Activated naive CD8-positive, alpha-beta T cell treated with anti-CD3 and anti-CD28 coated beads, Interleukin-2, amount 50 U/mL, for 24 hours (primary cell): ENCODE measurements around the gene ALDH18A1.

Source experiments
- ATAC-seq: fragments of 150-1000 bp; cut with Tn5 transposase; one replicate; pipeline ENCODE4 v1.10.0; 2021
- DNase-seq: peaks from one replicate; pipeline ENCODE4 v3.0.0; 2021
- H3K27ac Mint-ChIP-seq: one replicate; pipeline ENCODE4 v1.8.0; 2021; ENCODE audit warnings: mild to moderate bottlenecking, mixed read lengths
- H3K27me3 Mint-ChIP-seq: one replicate; pipeline ENCODE4 v1.8.0; 2021; ENCODE audit warnings: mixed read lengths
- H3K36me3 Mint-ChIP-seq: one replicate; pipeline ENCODE4 v1.8.0; 2021; ENCODE audit warnings: low read depth, mixed read lengths
- H3K4me1 Mint-ChIP-seq: one replicate; pipeline ENCODE4 v1.8.0; 2021; ENCODE audit warnings: mixed read lengths
- H3K4me3 Mint-ChIP-seq: one replicate; pipeline ENCODE4 v1.8.0; 2021; ENCODE audit warnings: mild to moderate bottlenecking, moderate library complexity, mixed read lengths
- H3K9me3 Mint-ChIP-seq: one replicate; pipeline ENCODE4 v1.8.0; 2021; ENCODE audit warnings: mixed read lengths

Gene ALDH18A1

GRCh38 chr10:95560278-95561176, 96.0 kb downstream of the ALDH18A1 start:
- ATAC-seq (peak; percentile 17), DNase-seq (peak; percentile 26)
- peaks cover 13% of the 10 kb centered on the region for H3K27me3 Mint-ChIP-seq
- peak overlapping the region; percentile 93 for H3K4me3 Mint-ChIP-seq
- H3K4me1 Mint-ChIP-seq, result peaks cover 7% of the 10 kb centered on the region
- H3K36me3 Mint-ChIP-seq, result no peaks in the 10 kb centered on the region
- peak overlapping the region; percentile 34 for H3K27ac Mint-ChIP-seq
- H3K9me3 Mint-ChIP-seq, result no peaks in the 10 kb centered on the region

GRCh38 chr10:95559896-95560277, 96.6 kb downstream of the ALDH18A1 start:
- Mint-ChIP-seq H3K9me3 (no peaks in the 10 kb centered on the region), H3K4me1 (peaks cover 7% of the 10 kb centered on the region), H3K4me3 (peak overlapping the region; percentile 93), H3K27me3 (peaks cover 13% of the 10 kb centered on the region), H3K27ac (no peak overlapping the region), H3K36me3 (no peaks in the 10 kb centered on the region)
- ATAC-seq (no peak), DNase-seq (no peak)

GRCh38 chr10:95559471-95559870, 97.0 kb downstream of the ALDH18A1 start:
- DNase-seq, result no peak
- Mint-ChIP-seq H3K27me3 (peaks cover 13% of the 10 kb centered on the region), H3K4me1 (peaks cover 7% of the 10 kb centered on the region), H3K36me3 (no peaks in the 10 kb centered on the region), H3K4me3 (peak overlapping the region; percentile 93), H3K9me3 (no peaks in the 10 kb centered on the region), H3K27ac (no peak overlapping the region)
- no peak for ATAC-seq

GRCh38 chr10:95558593-95559320, 97.8 kb downstream of the ALDH18A1 start:
- DNase-seq, result no peak
- no peak for ATAC-seq
- peaks cover 13% of the 10 kb centered on the region for H3K27me3 Mint-ChIP-seq
- no peaks in the 10 kb centered on the region for H3K9me3 Mint-ChIP-seq
- no peaks in the 10 kb centered on the region for H3K36me3 Mint-ChIP-seq
- H3K4me1 Mint-ChIP-seq, result peaks cover 7% of the 10 kb centered on the region
- H3K27ac Mint-ChIP-seq, result no peak overlapping the region
- no peak overlapping the region for H3K4me3 Mint-ChIP-seq

- Mint-ChIP-seq H3K36me3 (no peaks in the 10 kb centered on the region), H3K4me1 (peaks cover 7% of the 10 kb centered on the region), H3K9me3 (peaks cover 3% of the 10 kb centered on the region), H3K27ac (no peak overlapping the region), H3K27me3 (peaks cover 13% of the 10 kb centered on the region), H3K4me3 (no peak overlapping the region)
- DNase-seq (no peak), ATAC-seq (no peak)
Measured at GRCh38 chr10:95556994-95557767, 99.3 kb downstream of the ALDH18A1 start.
